Activated naive CD4-positive, alpha-beta T cell (primary cell): ENCODE measurements around the gene GPS1.

Experiments
- DNase-seq, 4 experiments: peaks; one replicate each; lab custom pipeline; 2025; lab: John Stamatoyannopoulos, UW

GPS1 gene

GRCh38 chr17:82045936-82046484 lies 5.7 kb upstream of the GPS1 start:
- DNase-seq, result no peak

DNA sequence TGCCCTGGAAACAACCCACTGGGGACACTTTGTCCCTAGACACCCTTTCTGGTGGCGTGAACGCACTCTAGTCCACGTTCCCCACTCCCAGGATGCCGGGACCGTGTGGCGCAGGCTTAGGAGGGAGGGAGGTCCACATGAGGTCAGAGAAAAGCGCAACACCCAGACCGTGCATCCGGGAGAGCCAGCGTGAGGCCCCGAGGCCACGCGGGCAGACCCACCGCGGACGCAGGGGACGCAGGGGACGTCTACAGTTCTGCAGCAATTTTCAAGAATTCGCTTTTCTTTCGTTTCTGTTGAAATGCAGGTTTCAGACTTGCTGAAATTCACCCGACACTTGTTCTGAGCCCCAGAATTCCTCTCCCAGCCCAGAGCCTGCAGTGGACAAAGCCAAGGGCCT lies 4.8 kb upstream of the GPS1 start:
- DNase-seq, result no peak

- DNase-seq, result no peak
These were observed 4.3 kb upstream of the GPS1 start for GRCh38 chr17:82047379-82047778.

GRCh38 chr17:82047914-82048570 lies 3.7 kb upstream of the GPS1 start:
- DNase-seq, result no peak

GRCh38 chr17:82048571-82048971 lies 3.1 kb upstream of the GPS1 start:
- DNase-seq, result no peak

- DNase-seq, result no peak
These were observed 2.6 kb upstream of the GPS1 start for GRCh38 chr17:82049106-82049505.

GRCh38 chr17:82049521-82049971 lies 2.2 kb upstream of the GPS1 start:
- no peak for DNase-seq

DNA sequence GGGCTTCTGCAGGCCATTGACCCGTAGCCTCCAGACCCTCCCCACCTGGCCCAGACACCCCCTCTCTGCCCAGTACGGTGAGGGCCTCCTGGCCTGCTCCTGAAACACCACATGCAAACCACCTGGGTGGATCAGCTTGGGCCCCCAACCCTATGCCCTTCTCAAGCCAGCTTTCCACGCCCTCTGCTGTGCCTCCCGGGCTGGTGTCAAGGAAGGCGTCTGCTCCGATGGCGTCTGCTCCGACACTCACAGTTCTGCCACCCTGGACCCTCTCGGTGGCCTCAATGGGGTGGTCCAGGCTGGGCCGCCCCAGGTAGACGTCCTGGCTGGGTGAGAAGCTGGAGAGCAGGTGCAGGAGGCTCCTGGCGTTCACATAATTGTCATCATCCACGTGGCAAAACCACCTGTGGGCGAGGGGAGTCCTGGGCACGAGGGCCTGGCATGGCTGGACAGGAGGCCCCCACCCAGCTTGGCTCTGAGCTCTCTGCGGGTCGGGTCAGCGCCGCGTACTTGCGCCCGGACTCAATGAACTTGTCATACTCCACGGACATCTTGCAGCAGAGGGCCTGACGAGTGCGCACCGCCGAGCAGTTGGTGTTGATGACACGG lies 1.4 kb upstream of the GPS1 start:
- DNase-seq, result no peak

DNA sequence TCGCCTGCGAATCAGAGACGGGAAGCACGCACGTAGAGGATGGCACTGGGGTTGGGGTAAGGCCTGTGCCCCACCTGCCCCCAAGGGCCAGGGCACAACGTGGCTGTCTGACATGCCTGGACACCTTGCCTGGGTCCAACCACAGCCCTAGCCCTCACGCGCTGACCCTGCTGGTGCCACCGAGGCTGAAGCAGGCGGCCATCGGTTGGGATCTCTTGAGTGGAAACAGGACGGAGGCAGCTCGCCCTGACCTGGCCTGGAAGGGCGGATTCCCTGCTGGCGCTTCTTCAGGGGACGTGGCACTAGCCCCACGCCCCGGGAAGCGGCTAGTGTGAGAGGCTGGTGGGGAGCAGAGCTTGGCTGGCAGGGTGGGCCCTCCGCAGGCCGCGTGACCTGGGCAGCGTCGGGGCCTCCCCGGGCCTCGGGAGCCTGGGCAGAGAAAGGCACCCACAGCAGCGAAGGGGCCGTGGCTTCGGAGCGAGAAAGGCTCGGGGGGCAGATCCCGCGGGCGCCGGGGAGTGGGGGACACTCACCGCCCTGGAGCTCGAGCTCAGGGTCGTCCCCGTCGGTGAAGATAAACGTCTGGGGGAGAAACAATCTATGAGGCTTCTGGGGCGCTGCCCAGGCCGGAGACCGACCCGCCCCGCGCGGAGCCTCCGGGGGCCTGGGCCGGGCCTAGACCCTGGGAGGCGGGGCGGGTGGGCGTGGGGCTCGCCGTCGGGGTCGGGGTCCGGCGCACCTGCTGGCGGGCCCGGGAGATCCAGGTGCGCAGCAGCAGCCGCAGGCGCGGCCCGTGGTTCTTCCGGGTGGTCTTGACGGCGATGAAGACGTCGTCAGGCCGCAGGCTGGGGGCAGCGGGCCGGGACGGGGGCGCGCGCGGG lies 697 bp upstream of the GPS1 start:
- no peak for DNase-seq

- DNase-seq, result no peak
These were observed 951 bp downstream of the GPS1 start for GRCh38 chr17:82052638-82053059.

DNA sequence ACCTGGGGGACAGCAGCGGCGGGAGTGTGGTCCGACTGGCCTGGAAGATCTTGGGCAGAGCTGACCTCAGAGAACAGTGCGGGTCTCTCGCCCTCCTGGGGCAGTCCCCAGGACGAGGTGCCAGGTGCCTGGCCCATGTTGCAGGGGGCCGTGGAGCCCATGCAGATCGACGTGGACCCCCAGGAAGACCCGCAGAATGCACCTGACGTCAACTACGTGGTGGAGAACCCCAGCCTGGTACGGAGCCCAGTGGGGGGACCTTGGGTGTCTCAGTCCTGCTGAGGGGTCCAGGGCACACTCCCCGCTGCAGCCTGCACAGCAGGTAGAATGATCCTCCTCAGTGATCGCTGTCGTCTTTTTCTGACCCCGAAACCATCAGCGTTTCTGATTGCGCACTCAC lies 1.4 kb downstream of the GPS1 start:
- DNase-seq, result no peak

DNA sequence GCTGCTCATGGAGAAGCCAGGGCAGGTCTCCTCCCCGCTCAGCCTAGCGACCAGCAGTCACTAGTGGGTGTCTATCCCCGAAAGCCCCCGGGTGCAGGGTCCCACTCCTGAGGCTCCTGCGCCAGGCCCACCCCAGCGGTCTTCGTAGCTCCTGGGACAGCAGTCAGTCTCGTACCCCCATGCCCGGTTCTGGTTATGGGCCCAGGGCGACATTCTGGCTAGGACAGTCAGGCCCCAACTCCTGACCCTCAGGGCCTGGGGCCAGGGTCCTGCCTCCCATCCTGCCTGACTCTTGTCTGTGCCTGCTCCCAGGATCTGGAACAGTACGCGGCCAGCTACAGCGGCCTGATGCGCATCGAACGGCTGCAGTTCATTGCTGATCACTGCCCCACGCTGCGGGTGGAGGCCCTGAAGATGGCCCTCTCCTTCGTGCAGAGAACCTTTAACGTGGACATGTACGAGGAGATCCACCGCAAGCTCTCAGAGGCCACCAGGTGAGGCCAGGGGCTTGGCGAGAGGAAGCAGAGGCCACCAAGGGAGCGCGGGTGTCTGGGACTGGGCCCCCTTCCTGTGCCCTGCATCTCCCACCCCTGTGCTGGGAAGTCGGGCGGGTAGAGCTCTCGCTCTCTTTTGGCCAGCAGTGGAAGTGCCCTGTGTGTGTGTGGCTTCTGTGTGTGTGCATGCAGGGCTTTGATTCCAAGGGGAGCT lies 2.0 kb downstream of the GPS1 start:
- no peak for DNase-seq

- DNase-seq, result no peak
These were observed 2.8 kb downstream of the GPS1 start for GRCh38 chr17:82054351-82055022.

DNA sequence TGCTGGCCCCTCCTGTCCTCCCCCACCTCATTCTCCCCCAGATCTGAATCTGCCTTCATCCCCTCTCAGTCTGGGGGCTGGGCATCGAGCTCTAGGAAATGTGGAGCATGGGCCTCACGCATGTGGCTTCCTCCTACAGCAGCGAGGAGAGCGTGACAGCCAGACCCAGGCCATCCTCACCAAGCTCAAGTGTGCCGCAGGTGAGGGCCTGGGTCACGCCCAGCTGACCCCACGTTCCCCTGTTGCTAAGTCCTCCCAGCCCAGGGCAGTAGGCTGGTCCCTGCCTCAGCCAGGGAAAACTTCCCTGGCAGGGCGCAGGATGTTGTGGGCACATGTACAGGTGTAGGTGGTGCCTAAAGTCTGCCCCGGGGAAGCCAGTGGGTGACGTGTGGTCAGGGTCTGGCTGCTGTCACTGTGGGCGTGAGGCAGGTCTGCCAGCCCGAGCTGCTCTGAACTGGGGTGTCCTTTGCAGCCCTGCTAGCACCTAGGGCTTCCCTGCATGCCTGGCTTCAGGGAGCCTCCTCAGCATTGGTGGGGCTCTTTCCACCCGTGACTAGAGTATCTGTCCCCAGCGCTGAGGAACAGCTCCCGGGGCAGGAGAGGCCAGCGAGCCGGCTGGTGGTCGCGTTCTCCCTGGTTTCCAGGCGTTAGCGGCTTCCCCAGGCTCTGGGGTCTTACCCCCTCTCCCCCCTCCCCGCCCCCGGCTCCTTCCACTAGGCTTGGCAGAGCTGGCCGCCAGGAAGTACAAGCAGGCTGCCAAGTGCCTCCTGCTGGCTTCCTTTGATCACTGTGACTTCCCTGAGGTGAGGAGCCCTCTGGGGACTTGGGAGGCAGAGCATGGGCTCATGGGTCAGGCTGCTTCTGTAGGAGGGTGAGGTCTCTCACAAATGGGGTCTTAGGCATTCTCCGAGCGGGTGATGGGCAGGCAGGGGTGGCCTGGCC lies 3.6 kb downstream of the GPS1 start:
- no peak for DNase-seq

DNA sequence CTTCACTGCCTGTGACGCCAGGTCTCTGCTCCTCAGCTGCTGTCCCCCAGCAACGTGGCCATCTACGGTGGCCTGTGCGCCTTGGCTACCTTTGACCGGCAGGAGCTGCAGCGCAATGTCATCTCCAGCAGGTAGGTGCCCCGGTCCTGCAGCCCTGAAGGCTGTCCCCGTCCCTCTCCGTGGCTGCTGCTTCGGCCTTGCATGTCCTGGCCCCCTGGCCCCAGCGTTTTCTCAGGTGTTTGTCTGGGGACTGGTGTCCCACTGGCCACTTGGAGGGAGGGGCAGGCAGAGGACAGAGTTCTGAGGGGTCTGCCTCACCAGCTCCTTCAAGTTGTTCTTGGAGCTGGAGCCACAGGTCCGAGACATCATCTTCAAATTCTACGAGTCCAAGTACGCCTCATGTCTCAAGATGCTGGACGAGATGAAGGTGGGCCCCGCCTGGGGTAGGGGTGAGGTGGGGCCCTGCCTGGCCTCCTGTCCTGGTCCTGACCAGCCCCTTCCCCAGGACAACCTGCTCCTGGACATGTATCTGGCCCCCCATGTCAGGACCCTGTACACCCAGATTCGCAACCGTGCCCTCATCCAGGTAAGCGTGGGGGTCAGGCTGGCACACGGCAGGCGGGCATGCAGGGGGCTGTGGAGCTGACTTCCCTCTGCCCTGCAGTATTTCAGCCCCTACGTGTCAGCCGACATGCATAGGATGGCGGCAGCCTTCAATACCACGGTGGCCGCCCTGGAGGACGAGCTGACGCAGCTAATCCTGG lies 4.4 kb downstream of the GPS1 start:
- no peak for DNase-seq

- no peak for DNase-seq
These were observed 5.3 kb downstream of the GPS1 start for GRCh38 chr17:82056729-82057621.

- no peak for DNase-seq
These were observed 6.6 kb downstream of the GPS1 start for GRCh38 chr17:82058230-82058854.

DNA sequence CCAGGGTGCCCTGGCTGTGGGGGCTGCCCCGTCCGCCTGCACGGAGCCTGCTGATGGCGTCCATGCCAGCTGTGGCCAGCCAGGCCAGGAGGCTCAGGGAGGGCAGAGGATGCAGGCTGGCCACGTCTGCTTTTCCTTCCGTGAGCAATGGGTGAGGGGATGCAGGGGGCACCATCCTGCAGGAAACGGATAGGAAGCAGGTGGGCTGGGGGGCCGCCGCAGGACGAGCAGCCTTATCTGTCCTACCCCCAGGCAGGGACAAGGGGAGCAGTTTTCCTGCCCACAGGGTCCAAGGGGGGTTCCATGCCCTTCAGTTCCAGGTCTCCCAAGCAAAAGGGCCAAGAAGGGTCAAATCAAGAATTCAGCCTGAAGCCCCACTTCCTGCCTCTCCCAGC lies 7.2 kb downstream of the GPS1 start:
- DNase-seq, result no peak
